OCI-LY1 (cell line): Measurements from ENCODE around the gene SEPTIN5.

Source experiments
- H2AFZ ChIP-seq: fragments of 200-600 bp; sonication (generic), shearing (Covaris generic); 2 replicates; pipeline ENCODE4 v1.6.0; 2014; ENCODE audit warnings: antibody characterized with exemption, mild to moderate bottlenecking, low read length
- H3F3A ChIP-seq: fragments of 200-600 bp; sonication (generic), shearing (Covaris generic); 2 replicates; pipeline ENCODE4 v1.6.0; 2014; ENCODE audit warnings: mild to moderate bottlenecking, antibody characterized with exemption, low read length, moderate library complexity; ENCODE audit not compliant: insufficient read depth
- H3K27ac ChIP-seq: fragments of 200-600 bp; sonication (generic); 2 replicates; pipeline ENCODE4 v1.5.1; 2014; ENCODE audit warnings: low read length, mixed run types, mild to moderate bottlenecking, low read depth; ENCODE audit not compliant: poor library complexity, severe bottlenecking
- H3K27me3 ChIP-seq: fragments of 200-600 bp; sonication (generic); 2 replicates; pipeline ENCODE4 v1.6.0; 2014; ENCODE audit warnings: antibody characterized with exemption, mild to moderate bottlenecking, low read length, moderate library complexity; ENCODE audit not compliant: insufficient read depth
- H3K36me3 ChIP-seq: fragments of 200-600 bp; sonication (generic); 2 replicates; pipeline ENCODE4 v1.6.1; 2014; ENCODE audit warnings: mild to moderate bottlenecking, antibody characterized with exemption, low read length, moderate library complexity, mixed read lengths; ENCODE audit not compliant: insufficient read depth
- H3K4me1 ChIP-seq: fragments of 200-600 bp; sonication (generic); 2 replicates; pipeline ENCODE4 v1.5.1; 2014; ENCODE audit warnings: mild to moderate bottlenecking, low read length, moderate library complexity; ENCODE audit not compliant: insufficient read depth, severe bottlenecking
- H3K4me2 ChIP-seq: fragments of 200-600 bp; sonication (generic), shearing (Covaris generic); 2 replicates; pipeline ENCODE4 v1.6.1; 2014; ENCODE audit warnings: low read length
- H3K4me3 ChIP-seq: fragments of 200-600 bp; sonication (generic); 2 replicates; pipeline ENCODE4 v1.5.1; 2014; ENCODE audit warnings: low read length, low read depth, mild to moderate bottlenecking, mixed read lengths; ENCODE audit not compliant: poor library complexity, severe bottlenecking
- H3K79me2 ChIP-seq: fragments of 200-600 bp; shearing (Covaris generic); 2 replicates; pipeline ENCODE4 v1.6.1; 2016; ENCODE audit warnings: mixed run types, low read length, mixed read lengths; ENCODE audit not compliant: insufficient read depth
- H3K9ac ChIP-seq: fragments of 200-600 bp; sonication (generic), shearing (Covaris generic); 2 replicates; pipeline ENCODE4 v1.6.1; 2014; ENCODE audit warnings: mild to moderate bottlenecking, low read length, mixed read lengths
- H3K9me2 ChIP-seq: fragments of 200-600 bp; sonication (generic), shearing (Covaris generic); 2 replicates; pipeline ENCODE4 v1.6.1; 2014; ENCODE audit warnings: low read depth, mild to moderate bottlenecking, low read length, mixed read lengths
- H3K9me3 ChIP-seq: fragments of 200-600 bp; shearing (Covaris generic); 2 replicates; pipeline ENCODE4 v1.6.1; 2014; ENCODE audit warnings: low read length, mixed read lengths
- H4K20me1 ChIP-seq: fragments of 200-600 bp; sonication (generic), shearing (Covaris generic); 2 replicates; pipeline ENCODE4 v1.6.0; 2016; ENCODE audit warnings: mild to moderate bottlenecking, low read length; ENCODE audit not compliant: insufficient read depth
- CTCF ChIP-seq: fragments of 200-600 bp; sonication (generic), shearing (Covaris generic); IDR thresholded peaks from 2 replicates; pipeline ENCODE4 v1.5.1; 2017; ENCODE audit warnings: mild to moderate bottlenecking, antibody characterized with exemption, low read length, moderate library complexity, mixed read lengths
- EZH2 ChIP-seq: fragments of 200-600 bp; sonication (generic), shearing (Covaris generic); IDR thresholded peaks from 2 replicates; pipeline ENCODE4 v1.8.0; 2017; ENCODE audit warnings: borderline replicate concordance, mixed run types, mild to moderate bottlenecking, antibody characterized with exemption, low read length, moderate library complexity, mixed read lengths

The SEPTIN5 gene

GRCh38 chr22:19732403-19733113 is 18.3 kb downstream of the SEPTIN5 start:
- Histone ChIP-seq H4K20me1 (no peaks in the 10 kb centered on the region), H3K79me2 (no peaks in the 10 kb centered on the region), H3K27ac (no peak overlapping the region), H3K9ac (no peak overlapping the region), H3K4me1 (no peaks in the 10 kb centered on the region), H3K36me3 (no peaks in the 10 kb centered on the region), H3K27me3 (peaks cover 8% of the 10 kb centered on the region; the same call in 1 of the 2 replicates), H3K9me3 (no peaks in the 10 kb centered on the region), H3F3A (no peaks in the 10 kb centered on the region), H2AFZ (no peak overlapping the region), H3K4me2 (no peak overlapping the region), H3K9me2 (no peaks in the 10 kb centered on the region), H3K4me3 (no peak overlapping the region)
- TF ChIP-seq CTCF: no peak
- TF ChIP-seq EZH2: no peak

DNA sequence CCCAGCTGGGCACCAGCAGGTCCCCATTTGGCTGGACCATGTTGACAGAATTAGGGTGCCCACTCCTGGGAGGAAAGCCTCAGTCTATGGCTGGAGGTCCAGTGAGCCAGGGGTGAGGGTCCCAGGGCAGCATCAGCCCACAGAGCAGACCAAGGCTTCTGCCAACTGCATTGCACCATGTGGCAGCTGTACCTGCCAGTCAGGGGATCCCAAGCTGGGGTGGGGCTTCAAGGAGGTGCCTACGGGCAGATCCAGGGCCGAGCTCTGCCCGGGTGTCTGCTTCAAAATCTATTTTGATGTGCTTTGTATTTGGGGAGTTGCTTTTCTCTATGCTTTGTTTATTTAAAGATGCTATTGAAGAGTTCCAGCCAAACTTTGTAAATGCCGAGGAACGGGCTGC is 19.5 kb downstream of the SEPTIN5 start:
- Histone ChIP-seq H3K9ac (no peak overlapping the region), H3K9me3 (no peaks in the 10 kb centered on the region), H3K4me1 (no peaks in the 10 kb centered on the region), H3K9me2 (no peaks in the 10 kb centered on the region), H3K27ac (no peak overlapping the region), H3K79me2 (no peaks in the 10 kb centered on the region), H3K4me3 (no peak overlapping the region), H3K27me3 (peaks cover 2% of the 10 kb centered on the region; the same call in 1 of the 2 replicates), H3K4me2 (no peak overlapping the region), H2AFZ (no peak overlapping the region), H4K20me1 (no peaks in the 10 kb centered on the region), H3K36me3 (no peaks in the 10 kb centered on the region), H3F3A (no peaks in the 10 kb centered on the region)
- TF ChIP-seq CTCF (no peak), EZH2 (no peak)

- no peaks in the 10 kb centered on the region for H3K79me2 ChIP-seq
- H3K36me3 ChIP-seq: no peaks in the 10 kb centered on the region
- H3K4me3 ChIP-seq: no peak overlapping the region
- no peaks in the 10 kb centered on the region for H3F3A ChIP-seq
- no peaks in the 10 kb centered on the region; the same call in 1 of the 2 replicates for H3K27me3 ChIP-seq
- no peaks in the 10 kb centered on the region for H4K20me1 ChIP-seq
- no peaks in the 10 kb centered on the region for H3K9me3 ChIP-seq
- H3K9me2 ChIP-seq: no peaks in the 10 kb centered on the region
- H2AFZ ChIP-seq: no peak overlapping the region
- no peak overlapping the region for H3K4me2 ChIP-seq
- H3K9ac ChIP-seq: no peak overlapping the region
- TF ChIP-seq CTCF: no peak
- TF ChIP-seq EZH2: no peak
- H3K27ac ChIP-seq: no peak overlapping the region
- H3K4me1 ChIP-seq: no peaks in the 10 kb centered on the region
Measured at GRCh38 chr22:19734163-19734562, 19.9 kb downstream of the SEPTIN5 start.
